ENCODE measurements around the gene KPNA4. TPM values are rescaled to one million over a fixed set of nuclear protein-coding genes. Genes with fewer than 3 reads are reported as not detected.
A peak's percentile ranks its signal among the peaks of the same experiment; 100 is the strongest.

The KPNA4 gene
- total and polyA plus RNA-seq, 2 donors (not counting 1 experiment from before 2014, with no cell fraction given): 33.0 to 38.8 TPM

DNA sequence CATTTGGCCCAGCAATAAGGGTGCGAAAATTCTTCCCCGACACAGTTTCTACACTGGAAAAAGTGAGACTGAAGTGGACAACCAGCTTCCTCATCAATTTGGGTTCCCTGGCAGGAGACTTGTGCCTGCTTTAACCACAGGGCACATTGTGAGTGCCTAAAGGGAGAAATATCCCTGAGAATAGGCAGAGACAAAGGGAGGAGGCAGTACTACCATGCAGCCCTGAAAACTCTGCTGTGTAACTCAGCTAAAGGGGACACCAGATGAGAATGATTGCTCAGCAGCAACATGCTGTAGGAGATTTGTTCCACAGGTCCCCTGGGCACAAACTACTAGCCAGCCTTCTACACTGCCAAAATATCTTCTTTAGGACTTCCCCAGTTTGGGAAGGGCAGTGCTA is 15.6 kb upstream of the KPNA4 start:
- Histone ChIP-seq H3K9me3 (ENCODE audit: control insufficient read depth, insufficient read depth, low read depth, low read length) (no peaks in the 10 kb centered on the region), H3K27ac (ENCODE audit: insufficient read depth, low read length) (no peak overlapping the region), H3K4me1 (ENCODE audit: control insufficient read depth, extremely low read depth, insufficient read depth, low read length) (no peaks in the 10 kb centered on the region), H3K36me3 (ENCODE audit: control insufficient read depth, insufficient read depth, low read length) (no peaks in the 10 kb centered on the region), H3K4me2 (ENCODE audit: extremely low read depth, insufficient read depth, low read length) (no peak overlapping the region), H3K79me2 (ENCODE audit: control insufficient read depth, insufficient read depth, low read length) (no peaks in the 10 kb centered on the region), H3K4me3 (replicated peaks in 1 of 4; ENCODE audit: control extremely low read depth in 1 of 4, insufficient read depth in 1 of 4, low read depth in 3 of 4, low read length in 4 of 4) (no peak overlapping the region), H3K27me3 (ENCODE audit: control insufficient read depth, insufficient read depth, low read length) (peaks cover 4% of the 10 kb centered on the region), H2AFZ (ENCODE audit: low read length) (no peak overlapping the region), H3K9ac (ENCODE audit: insufficient read depth, low read length) (no peak overlapping the region), H4K20me1 (ENCODE audit: control insufficient read depth, extremely low read depth, insufficient read depth, low read length) (no peaks in the 10 kb centered on the region)
- DNase-seq (ENCODE audit: low read depth in 2 of 2): no peak
- TF ChIP-seq EZH2 (IDR thresholded peaks at IDR 0.05; ENCODE audit: low read length, missing control alignments): no peak
- TF ChIP-seq CTCF (conservative IDR thresholded peaks at IDR 0.05 in 1 of 2, IDR thresholded peaks at IDR 0.05 in 1 of 2; ENCODE audit: low read depth in 1 of 2, low read length in 2 of 2): no peak

- TF ChIP-seq CTCF (conservative IDR thresholded peaks at IDR 0.05 in 1 of 2, IDR thresholded peaks at IDR 0.05 in 1 of 2; ENCODE audit: low read depth in 1 of 2, low read length in 2 of 2): no peak
- Histone ChIP-seq H3K9me3 (ENCODE audit: control insufficient read depth, insufficient read depth, low read depth, low read length) (no peaks in the 10 kb centered on the region), H3K27ac (ENCODE audit: insufficient read depth, low read length) (no peak overlapping the region), H3K4me1 (ENCODE audit: control insufficient read depth, extremely low read depth, insufficient read depth, low read length) (no peaks in the 10 kb centered on the region), H4K20me1 (ENCODE audit: control insufficient read depth, extremely low read depth, insufficient read depth, low read length) (no peaks in the 10 kb centered on the region), H3K36me3 (ENCODE audit: control insufficient read depth, insufficient read depth, low read length) (no peaks in the 10 kb centered on the region), H2AFZ (ENCODE audit: low read length) (no peak overlapping the region), H3K9ac (ENCODE audit: insufficient read depth, low read length) (no peak overlapping the region), H3K27me3 (ENCODE audit: control insufficient read depth, insufficient read depth, low read length) (peaks cover 2% of the 10 kb centered on the region), H3K4me3 (replicated peaks in 1 of 4; ENCODE audit: control extremely low read depth in 1 of 4, insufficient read depth in 1 of 4, low read depth in 3 of 4, low read length in 4 of 4) (no peak overlapping the region), H3K4me2 (ENCODE audit: extremely low read depth, insufficient read depth, low read length) (no peak overlapping the region), H3K79me2 (ENCODE audit: control insufficient read depth, insufficient read depth, low read length) (no peaks in the 10 kb centered on the region)
- DNase-seq (ENCODE audit: low read depth in 2 of 2): peak; percentile 36 to 52
These were observed 12.3 kb upstream of the KPNA4 start for GRCh38 chr3:160577556-160578195.

GRCh38 chr3:160577093-160577492 is 11.7 kb upstream of the KPNA4 start:
- Histone ChIP-seq H3K9ac (ENCODE audit: insufficient read depth, low read length) (no peak overlapping the region), H3K9me3 (ENCODE audit: control insufficient read depth, insufficient read depth, low read depth, low read length) (no peaks in the 10 kb centered on the region), H2AFZ (ENCODE audit: low read length) (no peak overlapping the region), H3K4me1 (ENCODE audit: control insufficient read depth, extremely low read depth, insufficient read depth, low read length) (no peaks in the 10 kb centered on the region), H3K4me3 (replicated peaks in 1 of 4; ENCODE audit: control extremely low read depth in 1 of 4, insufficient read depth in 1 of 4, low read depth in 3 of 4, low read length in 4 of 4) (no peak overlapping the region), H3K36me3 (ENCODE audit: control insufficient read depth, insufficient read depth, low read length) (no peaks in the 10 kb centered on the region), H3K27me3 (ENCODE audit: control insufficient read depth, insufficient read depth, low read length) (peaks cover 2% of the 10 kb centered on the region), H3K27ac (ENCODE audit: insufficient read depth, low read length) (no peak overlapping the region), H3K79me2 (ENCODE audit: control insufficient read depth, insufficient read depth, low read length) (no peaks in the 10 kb centered on the region), H4K20me1 (ENCODE audit: control insufficient read depth, extremely low read depth, insufficient read depth, low read length) (no peaks in the 10 kb centered on the region), H3K4me2 (ENCODE audit: extremely low read depth, insufficient read depth, low read length) (no peak overlapping the region)
- TF ChIP-seq EZH2 (IDR thresholded peaks at IDR 0.05; ENCODE audit: low read length, missing control alignments) (no peak), CTCF (conservative IDR thresholded peaks at IDR 0.05 in 1 of 2, IDR thresholded peaks at IDR 0.05 in 1 of 2; ENCODE audit: low read depth in 1 of 2, low read length in 2 of 2) (no peak)
- no peak for DNase-seq (ENCODE audit: low read depth in 2 of 2)

Data from fibroblast of lung (primary cell).